ENCODE measurements around the gene TTC17.
"Not testable (repeated sequence)": the region's sequence is repeated elsewhere in the genome, so short reads cannot be mapped to it uniquely, and the experiment has no call there.

The TTC17 gene

DNA sequence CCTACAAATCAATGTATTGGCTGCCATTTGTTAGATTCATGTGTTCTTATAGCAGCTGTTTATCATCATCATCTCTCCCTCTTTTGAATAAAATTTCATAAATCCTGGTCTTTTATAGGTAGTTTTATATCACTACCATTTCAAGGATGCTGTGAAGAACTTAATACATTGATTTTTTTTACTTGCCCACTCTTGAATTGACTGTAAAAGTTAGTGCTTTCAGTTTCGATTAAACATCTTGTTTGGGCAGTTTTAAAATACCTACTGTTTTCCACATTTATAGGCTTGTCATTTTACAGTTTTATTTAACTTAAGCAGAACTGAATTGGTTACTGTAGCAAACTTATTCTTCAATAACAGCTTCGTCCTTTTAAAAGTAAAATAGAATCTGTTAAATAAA is 59.5 kb downstream of the TTC17 start:
- no peak for DNase-seq
- TF ChIP-seq, protein P1, sequence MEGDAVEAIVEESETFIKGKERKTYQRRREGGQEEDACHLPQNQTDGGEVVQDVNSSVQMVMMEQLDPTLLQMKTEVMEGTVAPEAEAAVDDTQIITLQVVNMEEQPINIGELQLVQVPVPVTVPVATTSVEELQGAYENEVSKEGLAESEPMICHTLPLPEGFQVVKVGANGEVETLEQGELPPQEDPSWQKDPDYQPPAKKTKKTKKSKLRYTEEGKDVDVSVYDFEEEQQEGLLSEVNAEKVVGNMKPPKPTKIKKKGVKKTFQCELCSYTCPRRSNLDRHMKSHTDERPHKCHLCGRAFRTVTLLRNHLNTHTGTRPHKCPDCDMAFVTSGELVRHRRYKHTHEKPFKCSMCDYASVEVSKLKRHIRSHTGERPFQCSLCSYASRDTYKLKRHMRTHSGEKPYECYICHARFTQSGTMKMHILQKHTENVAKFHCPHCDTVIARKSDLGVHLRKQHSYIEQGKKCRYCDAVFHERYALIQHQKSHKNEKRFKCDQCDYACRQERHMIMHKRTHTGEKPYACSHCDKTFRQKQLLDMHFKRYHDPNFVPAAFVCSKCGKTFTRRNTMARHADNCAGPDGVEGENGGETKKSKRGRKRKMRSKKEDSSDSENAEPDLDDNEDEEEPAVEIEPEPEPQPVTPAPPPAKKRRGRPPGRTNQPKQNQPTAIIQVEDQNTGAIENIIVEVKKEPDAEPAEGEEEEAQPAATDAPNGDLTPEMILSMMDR (IDR thresholded peaks at IDR 0.05; ENCODE audit: low read depth, low read length, missing control alignments), result no peak
- no peak overlapping the region for H3K27ac ChIP-seq
- H3K36me3 ChIP-seq (replicated peaks), result peaks cover 17% of the 10 kb centered on the region
- H3K4me3 ChIP-seq (ENCODE audit: low read depth, low read length), result no peak overlapping the region
- H3K27me3 ChIP-seq (replicated peaks), result no peaks in the 10 kb centered on the region
- in situ Hi-C loops (cut with HindIII; ENCODE audit: low pct_ligation_motif_present, low sequenced_read_pairs), result no loop called here

DNA sequence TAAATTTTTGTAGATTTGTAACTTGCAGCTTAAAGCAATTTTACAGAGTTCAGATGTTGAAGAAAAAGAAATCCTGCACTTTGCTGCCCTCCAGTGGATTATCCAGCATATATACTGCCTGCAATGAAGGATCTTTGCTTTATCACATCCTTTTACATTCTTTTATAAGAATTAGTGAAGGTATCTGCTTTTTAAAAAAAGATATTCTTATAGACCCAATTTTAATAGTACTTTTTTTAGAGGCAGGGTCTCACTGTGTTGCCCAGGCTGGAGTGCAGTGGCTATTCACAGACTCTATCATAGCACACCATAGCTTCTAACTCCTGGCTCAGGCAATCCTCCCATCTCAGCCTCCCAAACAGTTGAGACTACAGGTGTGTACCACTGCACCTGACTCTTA is 60.7 kb downstream of the TTC17 start:
- Histone ChIP-seq H3K36me3 (replicated peaks) (peaks cover 17% of the 10 kb centered on the region), H3K4me3 (ENCODE audit: low read depth, low read length) (no peak overlapping the region), H3K27me3 (replicated peaks) (no peaks in the 10 kb centered on the region), H3K27ac (no peak overlapping the region)
- TF ChIP-seq, protein P1 (IDR thresholded peaks at IDR 0.05; ENCODE audit: low read depth, low read length, missing control alignments), result peak; percentile 61
- peak; percentile 34 for DNase-seq
- in situ Hi-C loops (cut with HindIII; ENCODE audit: low pct_ligation_motif_present, low sequenced_read_pairs), result no loop called here

DNA sequence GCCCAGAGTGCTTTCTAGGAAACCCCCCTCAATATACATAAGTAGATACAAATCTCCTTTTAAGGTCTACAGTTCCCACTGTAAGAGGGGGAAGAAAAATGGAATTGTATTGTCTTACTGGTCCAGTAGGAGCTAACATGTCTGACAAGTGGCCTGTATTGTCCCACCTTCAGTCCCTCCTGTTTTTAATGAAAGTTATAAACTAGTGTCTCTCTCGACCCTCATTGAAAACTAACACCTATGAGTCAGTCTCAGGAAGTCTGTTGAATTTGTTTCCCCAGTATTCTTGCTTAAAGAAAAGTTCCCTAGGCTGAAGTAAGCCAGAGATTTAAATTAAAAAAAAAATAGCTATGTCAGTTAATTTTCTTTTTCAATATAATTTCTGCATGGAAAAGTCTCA is 69.3 kb downstream of the TTC17 start:
- no peak for DNase-seq
- in situ Hi-C loops (cut with HindIII; ENCODE audit: low pct_ligation_motif_present, low sequenced_read_pairs), result no loop called here
- no peaks in the 10 kb centered on the region for H3K27me3 ChIP-seq (replicated peaks)
- no peak overlapping the region for H3K27ac ChIP-seq
- H3K36me3 ChIP-seq (replicated peaks), result no peaks in the 10 kb centered on the region
- TF ChIP-seq, protein P1 (IDR thresholded peaks at IDR 0.05; ENCODE audit: low read depth, low read length, missing control alignments), result no peak
- H3K4me3 ChIP-seq (ENCODE audit: low read depth, low read length), result no peak overlapping the region

DNA sequence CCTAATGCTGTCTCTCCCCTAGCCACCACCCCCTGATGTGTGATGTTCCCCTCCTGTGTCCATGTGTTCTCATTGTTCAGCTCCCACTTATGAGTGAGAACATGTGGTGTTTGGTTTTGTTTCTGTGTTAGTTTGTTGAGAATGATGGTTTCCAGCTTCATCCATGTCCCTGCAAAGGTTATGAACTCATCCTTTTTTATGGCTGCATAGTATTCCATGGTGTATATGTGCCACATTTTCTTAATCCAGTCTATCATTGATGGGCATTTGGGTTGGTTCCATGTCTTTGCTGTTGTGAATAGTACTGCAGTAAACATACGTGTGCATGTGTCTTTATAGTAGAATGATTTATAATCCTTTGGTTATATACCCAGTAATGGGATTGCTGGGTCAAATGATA is 72.2 kb downstream of the TTC17 start:
- H3K27me3 ChIP-seq (replicated peaks); H3K36me3 ChIP-seq (replicated peaks); H3K27ac ChIP-seq; DNase-seq; H3K4me3 ChIP-seq (ENCODE audit: low read depth, low read length); in situ Hi-C loops (cut with HindIII; ENCODE audit: low pct_ligation_motif_present, low sequenced_read_pairs): not testable (repeated sequence)

DNA sequence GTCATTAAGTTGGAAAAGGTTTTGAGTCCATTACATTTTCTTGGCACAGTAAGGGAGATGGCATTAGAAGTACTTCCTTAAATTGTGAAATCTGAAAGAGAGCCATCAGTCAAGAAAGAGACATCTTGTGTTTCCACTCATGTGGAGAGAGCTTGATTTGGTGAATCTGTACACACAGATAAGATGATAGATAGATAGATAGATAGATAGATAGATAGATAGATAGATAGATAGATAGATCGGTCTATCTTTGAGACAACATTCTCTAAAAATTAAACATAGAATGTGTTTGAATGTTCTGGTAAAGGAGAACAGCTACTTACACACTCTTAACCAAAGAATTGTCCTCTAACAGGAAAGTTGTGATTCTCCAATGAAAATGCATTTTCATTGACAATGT is 76.2 kb downstream of the TTC17 start:
- Histone ChIP-seq H3K36me3 (replicated peaks) (peaks cover 4% of the 10 kb centered on the region), H3K4me3 (ENCODE audit: low read depth, low read length) (no peak overlapping the region), H3K27me3 (replicated peaks) (no peaks in the 10 kb centered on the region), H3K27ac (no peak overlapping the region)
- TF ChIP-seq, protein P1 (IDR thresholded peaks at IDR 0.05; ENCODE audit: low read depth, low read length, missing control alignments), result no peak
- in situ Hi-C loops (cut with HindIII; ENCODE audit: low pct_ligation_motif_present, low sequenced_read_pairs), result no loop called here
- DNase-seq, result no peak

DNA sequence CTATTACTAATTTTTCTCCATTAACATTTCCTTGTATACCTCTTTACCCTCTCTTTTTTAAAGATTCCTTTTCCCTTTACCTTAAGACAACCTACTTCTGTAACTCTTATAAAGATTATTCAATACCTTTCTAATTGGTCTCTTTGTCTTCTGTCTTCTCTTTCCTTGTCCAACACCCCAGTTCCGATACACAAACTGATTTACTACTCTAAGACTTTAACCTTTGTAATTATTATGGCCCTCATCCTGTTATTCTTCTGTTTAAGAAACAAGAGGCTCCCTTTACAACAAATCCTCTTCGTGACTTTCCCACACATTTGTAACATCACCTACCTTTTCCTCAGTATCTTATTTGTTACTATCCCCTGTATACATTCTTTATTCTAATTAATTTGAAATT is 81.8 kb downstream of the TTC17 start:
- in situ Hi-C loops (cut with HindIII; ENCODE audit: low pct_ligation_motif_present, low sequenced_read_pairs), result no loop called here
- H3K36me3 ChIP-seq (replicated peaks), result peaks cover 25% of the 10 kb centered on the region
- no peak overlapping the region for H3K4me3 ChIP-seq (ENCODE audit: low read depth, low read length)
- no peak overlapping the region for H3K27ac ChIP-seq
- TF ChIP-seq, protein P1 (IDR thresholded peaks at IDR 0.05; ENCODE audit: low read depth, low read length, missing control alignments), result no peak
- H3K27me3 ChIP-seq (replicated peaks), result no peaks in the 10 kb centered on the region
- no peak for DNase-seq
